ENCODE results near the gene ME3.

ME3 gene

GRCh38 chr11:86587264-86588193 is 84.9 kb downstream of the ME3 start:
- no peak for TF ChIP-seq CTCF (IDR thresholded peaks at IDR 0.05; ENCODE audit: low read depth, low read length)
- DNase-seq (ENCODE audit: extremely low read depth, low read depth): no peak

GRCh38 chr11:86586307-86586706 is 86.1 kb downstream of the ME3 start:
- TF ChIP-seq CTCF (IDR thresholded peaks at IDR 0.05; ENCODE audit: low read depth, low read length): no peak
- DNase-seq (ENCODE audit: extremely low read depth, low read depth): no peak

GRCh38 chr11:86582898-86583297 is 89.5 kb downstream of the ME3 start:
- no peak for DNase-seq (ENCODE audit: extremely low read depth, low read depth)
- TF ChIP-seq CTCF (IDR thresholded peaks at IDR 0.05; ENCODE audit: low read depth, low read length): no peak

GRCh38 chr11:86580535-86580934 is 91.9 kb downstream of the ME3 start:
- no peak for TF ChIP-seq CTCF (IDR thresholded peaks at IDR 0.05; ENCODE audit: low read depth, low read length)
- no peak for DNase-seq (ENCODE audit: extremely low read depth, low read depth)

- no peak for DNase-seq (ENCODE audit: extremely low read depth, low read depth)
- TF ChIP-seq CTCF (IDR thresholded peaks at IDR 0.05; ENCODE audit: low read depth, low read length): no peak
These were observed 93.0 kb downstream of the ME3 start for GRCh38 chr11:86579406-86579731.

- no peak for TF ChIP-seq CTCF (IDR thresholded peaks at IDR 0.05; ENCODE audit: low read depth, low read length)
These were observed 93.5 kb downstream of the ME3 start for GRCh38 chr11:86578727-86579405.

More at GRCh38 chr11:86578727-86579405, 93.5 kb downstream of the ME3 start:
- DNase-seq (ENCODE audit: extremely low read depth, low read depth): no peak
